HuH-7.5 (cell line): ENCODE measurements around the gene KDM6B.

Experiments used
- DNase-seq: peaks from one replicate; pipeline ENCODE4 v3.0.0; 2011; ENCODE audit warnings: low spot score

KDM6B gene

GRCh38 chr17:7882068-7882467, 48.1 kb downstream of the KDM6B start:
- no peak for DNase-seq

GRCh38 chr17:7882629-7883028, 48.6 kb downstream of the KDM6B start:
- DNase-seq, result no peak
